HEK293 (cell line): ENCODE results near the gene TGFBI.

Experiments used
- CTCF ChIP-seq: fragments of 450-650 bp; formaldehyde crosslinking; IDR thresholded peaks from 2 replicates; pipeline ENCODE4 v1.5.1; 2016; ENCODE audit warnings: missing biosample characterization, missing genetic modification characterization
- INSM2 ChIP-seq: fragments of 450-650 bp; formaldehyde crosslinking; IDR thresholded peaks from 2 replicates; pipeline ENCODE4 v1.5.1; 2016; ENCODE audit warnings: missing biosample characterization, missing genetic modification characterization
- KLF10 ChIP-seq: fragments of 450-650 bp; IDR thresholded peaks from 2 replicates; pipeline ENCODE4 v1.5.1; 2018; ENCODE audit warnings: missing biosample characterization, mild to moderate bottlenecking, missing genetic modification characterization
- ZBTB21 ChIP-seq: fragments of 450-650 bp; formaldehyde crosslinking; IDR thresholded peaks from 2 replicates; pipeline ENCODE4 v1.5.1; 2017; ENCODE audit warnings: missing biosample characterization, missing genetic modification characterization
- ZNF169 ChIP-seq: fragments of 450-650 bp; formaldehyde crosslinking; IDR thresholded peaks from 2 replicates; pipeline ENCODE4 v1.5.1; 2016; ENCODE audit warnings: missing biosample characterization, missing genetic modification characterization
- ZNF175 ChIP-seq: fragments of 450-650 bp; formaldehyde crosslinking; IDR thresholded peaks from 2 replicates; pipeline ENCODE4 v1.5.1; 2016; ENCODE audit warnings: missing biosample characterization, missing genetic modification characterization
- ZNF433 ChIP-seq: fragments of 450-650 bp; formaldehyde crosslinking; IDR thresholded peaks from 2 replicates; pipeline ENCODE4 v1.5.1; 2016; ENCODE audit warnings: missing biosample characterization, missing genetic modification characterization, low read depth
- ZNF639 ChIP-seq: fragments of 450-650 bp; formaldehyde crosslinking; IDR thresholded peaks from 2 replicates; pipeline ENCODE4 v1.5.1; 2016; ENCODE audit warnings: missing biosample characterization, missing genetic modification characterization

- TF ChIP-seq ZNF169 (tag by site-specific recombination) (no peak), ZNF433 (no peak), CTCF (no peak), ZBTB21 (tag by site-specific recombination) (no peak), KLF10 (tag by site-specific recombination) (no peak), ZNF639 (tag by site-specific recombination) (no peak), INSM2 (tag by site-specific recombination) (no peak), ZNF175 (tag by site-specific recombination) (no peak)
These were observed 15.3 kb downstream of the TGFBI start for GRCh38 chr5:136043968-136044610.
